GM12873 (cell line): ENCODE data around the gene KANSL1.

ENCODE experiments used
- TF ChIP-seq, protein P1 (sequence below): IDR thresholded peaks from 2 replicates; pipeline ENCODE4 v1.5.1; 2012; ENCODE audit warnings: low read depth, mild to moderate bottlenecking, moderate library complexity, low read length, control low read depth; ENCODE audit not compliant: insufficient read depth; ENCODE audit errors: missing control alignments

KANSL1 gene

DNA sequence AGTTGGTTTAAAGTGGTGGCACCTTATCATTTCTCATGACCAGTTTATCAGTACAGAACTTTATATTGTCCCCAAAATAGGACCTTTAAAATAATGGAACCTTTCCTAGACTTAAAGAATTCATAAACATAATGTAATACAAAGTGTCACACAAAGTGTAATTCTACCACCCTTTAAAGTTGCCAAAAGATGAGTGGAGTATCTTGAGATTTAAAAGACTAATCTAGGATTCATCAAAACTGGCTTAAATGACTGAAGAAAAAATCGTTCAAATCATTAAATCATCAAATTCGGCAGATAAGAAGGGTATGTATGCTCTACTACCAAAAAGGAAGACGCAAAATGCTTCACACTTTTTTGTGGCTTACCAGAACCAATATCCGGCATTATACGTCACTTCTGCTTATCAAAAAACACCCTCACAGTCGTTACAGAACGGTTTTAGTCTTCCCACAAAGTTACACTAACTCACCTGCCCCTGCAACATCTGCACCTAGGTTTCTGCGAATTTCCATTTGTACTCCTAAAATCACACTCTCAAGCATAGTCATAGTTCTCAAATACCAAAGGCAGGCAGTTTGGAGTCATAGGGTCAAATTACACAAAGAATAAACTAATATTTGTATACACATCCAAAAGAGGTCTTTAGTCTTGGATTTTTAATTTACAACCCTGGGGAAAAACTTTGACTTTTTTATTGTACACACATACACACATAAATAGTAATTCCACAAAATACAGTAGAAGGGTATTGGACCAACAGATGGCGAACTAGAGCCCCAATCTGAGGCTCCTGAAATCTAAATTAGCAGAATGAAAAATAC lies 1.4 kb upstream of the KANSL1 start:
- TF ChIP-seq, protein P1, sequence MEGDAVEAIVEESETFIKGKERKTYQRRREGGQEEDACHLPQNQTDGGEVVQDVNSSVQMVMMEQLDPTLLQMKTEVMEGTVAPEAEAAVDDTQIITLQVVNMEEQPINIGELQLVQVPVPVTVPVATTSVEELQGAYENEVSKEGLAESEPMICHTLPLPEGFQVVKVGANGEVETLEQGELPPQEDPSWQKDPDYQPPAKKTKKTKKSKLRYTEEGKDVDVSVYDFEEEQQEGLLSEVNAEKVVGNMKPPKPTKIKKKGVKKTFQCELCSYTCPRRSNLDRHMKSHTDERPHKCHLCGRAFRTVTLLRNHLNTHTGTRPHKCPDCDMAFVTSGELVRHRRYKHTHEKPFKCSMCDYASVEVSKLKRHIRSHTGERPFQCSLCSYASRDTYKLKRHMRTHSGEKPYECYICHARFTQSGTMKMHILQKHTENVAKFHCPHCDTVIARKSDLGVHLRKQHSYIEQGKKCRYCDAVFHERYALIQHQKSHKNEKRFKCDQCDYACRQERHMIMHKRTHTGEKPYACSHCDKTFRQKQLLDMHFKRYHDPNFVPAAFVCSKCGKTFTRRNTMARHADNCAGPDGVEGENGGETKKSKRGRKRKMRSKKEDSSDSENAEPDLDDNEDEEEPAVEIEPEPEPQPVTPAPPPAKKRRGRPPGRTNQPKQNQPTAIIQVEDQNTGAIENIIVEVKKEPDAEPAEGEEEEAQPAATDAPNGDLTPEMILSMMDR: peak; percentile 56

DNA sequence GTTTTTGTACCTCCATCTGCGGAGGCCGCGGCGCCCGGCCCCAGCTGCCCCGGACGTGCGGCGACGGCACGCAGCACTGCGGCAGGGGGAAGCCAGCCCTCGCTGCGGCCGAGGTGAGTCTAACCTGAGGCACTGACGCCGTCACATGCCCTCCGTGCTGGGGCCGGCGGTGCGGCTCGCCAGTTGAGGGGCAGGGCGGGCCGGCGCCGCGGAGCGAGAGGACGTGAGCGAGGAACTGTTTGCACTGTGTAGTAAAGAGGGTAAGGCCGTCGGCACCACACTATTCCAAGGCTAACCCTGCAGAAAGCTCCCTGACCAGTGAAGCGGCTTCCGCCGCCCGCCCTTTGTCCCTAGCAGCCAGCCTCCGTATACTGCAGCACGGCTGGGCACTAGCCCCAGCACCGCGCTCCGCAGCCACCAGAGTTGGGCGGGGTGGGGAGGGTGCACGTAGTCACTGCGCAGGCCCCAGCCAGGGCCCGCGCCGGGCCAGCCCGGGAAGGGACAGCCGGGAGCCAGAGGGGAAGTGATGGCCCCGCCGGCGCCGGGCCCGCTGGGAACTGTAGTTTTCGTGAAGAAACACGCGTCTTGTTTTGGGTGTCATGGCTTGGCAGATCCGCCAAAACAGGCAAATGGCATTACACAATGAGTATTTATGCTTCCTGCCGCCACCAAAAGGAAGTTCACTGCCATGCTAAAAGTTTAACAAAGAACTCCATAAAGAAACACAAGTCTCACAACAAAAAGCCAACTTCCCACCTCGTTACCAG lies 580 bp upstream of the KANSL1 start:
- TF ChIP-seq, protein P1: no peak

DNA sequence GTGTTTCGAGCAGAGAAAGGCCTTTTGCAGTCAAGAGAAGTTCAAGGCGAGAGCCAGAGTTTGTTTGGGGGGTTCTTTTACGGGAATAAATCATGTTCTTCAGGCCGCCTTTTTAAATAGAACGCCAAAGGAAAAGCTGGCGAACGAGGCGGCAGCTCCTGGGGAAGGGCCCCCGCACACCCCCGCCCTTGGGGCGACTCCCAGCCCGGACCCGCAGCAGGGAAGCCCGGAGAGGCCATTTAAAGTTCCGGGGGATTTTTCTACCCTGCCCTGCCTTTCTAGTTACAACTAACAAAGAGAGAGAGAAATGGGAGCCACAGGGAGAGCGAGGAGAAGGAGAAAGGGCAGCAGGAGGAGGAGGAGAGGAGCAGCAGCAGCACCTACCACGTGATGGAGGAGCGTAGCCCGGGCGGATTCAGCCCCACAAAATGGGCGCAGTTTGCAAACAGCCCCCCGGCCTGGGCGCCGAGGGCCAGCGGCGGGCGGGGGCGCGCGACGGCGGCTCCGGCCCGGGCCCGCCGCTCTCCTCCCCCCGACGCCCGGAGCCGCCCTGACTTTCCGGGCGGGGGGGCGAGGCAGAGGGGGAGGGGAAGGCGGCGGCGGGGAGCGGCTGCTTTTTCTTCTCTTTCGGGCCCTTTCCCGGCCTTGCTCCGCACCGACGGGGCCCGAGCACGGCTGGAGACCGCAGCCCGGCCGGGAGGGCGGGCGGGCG lies 634 bp downstream of the KANSL1 start:
- TF ChIP-seq, protein P1: no peak

DNA sequence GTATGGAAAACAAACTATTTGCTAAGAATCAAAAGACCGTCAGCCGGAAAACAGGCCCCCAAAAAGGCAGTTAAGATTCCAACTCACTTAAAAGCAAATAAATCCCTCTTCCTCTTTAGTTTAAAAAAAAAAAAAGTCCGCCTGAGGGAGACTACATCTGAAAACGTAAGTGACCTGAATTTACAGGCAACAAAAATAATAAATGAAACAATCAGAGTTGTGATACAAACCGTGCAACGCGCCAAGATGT lies 1.1 kb downstream of the KANSL1 start:
- TF ChIP-seq, protein P1: no peak

DNA sequence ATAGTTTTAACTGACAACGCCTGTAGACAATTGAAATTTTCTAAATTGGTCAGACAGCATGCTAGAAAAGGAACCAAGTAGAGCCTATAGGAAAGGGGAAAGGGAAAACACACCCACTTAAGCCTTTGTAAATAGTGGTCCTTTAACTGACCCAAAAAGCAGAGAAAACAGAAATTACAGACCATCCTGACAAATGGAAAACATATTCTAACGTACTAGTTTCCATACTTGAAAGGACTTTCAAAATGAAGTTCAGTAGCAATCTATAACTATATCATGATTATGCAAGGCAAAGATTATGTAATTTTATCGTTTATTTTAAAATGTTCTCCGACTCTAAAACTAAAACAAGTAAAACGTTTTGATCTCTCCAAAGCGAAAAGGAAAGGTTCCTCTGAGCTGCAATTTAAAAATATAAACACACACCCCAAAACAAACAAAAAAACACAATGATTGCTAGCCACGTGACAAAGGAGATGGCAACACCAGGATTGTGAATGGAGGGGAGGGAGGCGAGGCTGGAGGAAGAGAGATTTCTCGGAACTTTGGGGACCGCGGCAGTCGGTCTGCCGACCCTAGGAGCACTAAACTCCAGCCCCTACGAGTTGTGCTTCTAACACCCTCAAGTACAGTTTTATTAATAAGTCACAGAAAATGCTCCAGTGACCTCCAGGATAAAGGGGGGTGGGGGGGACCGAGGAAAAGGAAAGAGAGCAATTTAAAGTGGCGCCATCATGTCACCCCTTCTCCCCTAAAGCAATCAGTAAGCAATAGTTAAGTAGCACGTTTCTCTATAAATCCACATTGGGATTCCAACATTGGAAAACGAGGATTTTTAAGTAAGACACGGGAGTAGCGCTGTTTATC lies 1.7 kb downstream of the KANSL1 start:
- TF ChIP-seq, protein P1: no peak

DNA sequence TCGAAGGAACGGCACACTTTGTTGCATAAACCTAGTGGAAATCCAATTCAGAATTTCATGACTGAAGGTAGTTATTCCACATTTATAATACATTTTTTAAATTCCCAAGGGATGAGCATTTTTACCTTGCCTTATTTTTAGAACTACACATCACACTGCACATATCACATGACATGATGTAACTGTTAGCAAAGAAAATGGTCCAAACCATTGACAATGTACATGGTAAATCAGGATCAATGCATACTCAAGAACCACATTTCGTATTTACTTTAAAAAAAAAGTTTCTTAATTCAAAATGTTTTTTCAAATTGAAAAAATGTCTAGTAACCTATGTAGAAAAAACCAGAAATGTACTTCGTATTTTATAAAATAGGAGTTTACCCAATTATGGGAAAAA lies 2.5 kb downstream of the KANSL1 start:
- TF ChIP-seq, protein P1: no peak

DNA sequence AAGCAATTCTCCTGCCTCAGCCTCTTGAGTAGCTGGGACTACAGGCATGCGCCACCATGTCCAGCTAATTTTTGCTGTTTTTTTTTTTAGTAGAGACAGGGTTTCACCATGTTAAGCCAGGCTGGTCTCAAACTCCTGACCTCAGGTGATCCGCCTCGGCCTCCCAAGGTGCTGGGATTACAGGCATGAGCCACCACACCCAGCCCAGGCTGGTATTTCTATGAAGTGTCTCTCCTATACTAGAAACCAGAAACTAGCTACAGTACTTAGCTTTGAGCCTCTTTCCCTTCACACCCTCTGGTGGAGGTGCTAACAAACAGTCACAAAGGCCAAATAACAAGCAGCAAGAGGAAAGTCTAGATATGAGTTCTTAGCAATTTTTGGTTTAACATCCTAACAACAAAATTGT lies 6.4 kb downstream of the KANSL1 start:
- TF ChIP-seq, protein P1: peak; percentile 70
